Ascending aorta (tissue), 2 donors: Measurements from ENCODE around the gene NEAT1. TPM values are rescaled to one million over a fixed set of nuclear protein-coding genes. Genes with fewer than 3 reads are reported as not detected.

Experiments used
- DNase-seq, 2 donors: peaks; one replicate each; pipeline ENCODE4 v3.0.0-alpha.2; 2019; ENCODE audit warnings: low spot score in 2 of 2
- H3K27ac ChIP-seq, 2 donors: fragments of 200-600 bp; sonication (generic); one replicate each; pipeline ENCODE4 v1.5.1; 2016 to 2017; ENCODE audit warnings: mild to moderate bottlenecking in 1 of 2
- H3K27me3 ChIP-seq: fragments of 200-600 bp; sonication (generic); one replicate; pipeline ENCODE4 v1.5.1; 2017
- H3K36me3 ChIP-seq, 2 donors: fragments of 200-600 bp; sonication (generic); one replicate each; pipeline ENCODE4 v1.5.1; 2016
- H3K4me1 ChIP-seq, 2 donors: fragments of 200-600 bp; sonication (generic); one replicate each; pipeline ENCODE4 v1.5.1; 2016 to 2017; ENCODE audit warnings: mild to moderate bottlenecking in 1 of 2
- H3K4me3 ChIP-seq, 2 donors: fragments of 200-600 bp; sonication (generic); one replicate each; pipeline ENCODE4 v1.5.1; 2016 to 2017; ENCODE audit warnings: mild to moderate bottlenecking in 1 of 2
- H3K9me3 ChIP-seq, 2 donors: fragments of 200-600 bp; sonication (generic); one replicate each; pipeline ENCODE4 v1.5.1; 2016
- intact Hi-C: fragments of 100-400 bp; cut with DNase I; formaldehyde crosslinking; loops from one replicate; pipeline ENCODE4 v1.15.1; 2023
- total RNA-seq: library from RNA; depleted of rRNA; stranded (reverse); fragments of >200 nt; gene quantifications from one replicate; pipeline ENCODE4 v1.1.0, GENCODE V29; 2016
- TF ChIP-seq, protein P1 (sequence below), 3 experiments: fragments of 200-600 bp in 2 of 3; fragments of 450-650 bp in 1 of 3; sonication (generic) in 2 of 3; IDR thresholded peaks; one replicate each; pipeline ENCODE4 v1.5.1; 2016 to 2019; ENCODE audit warnings: antibody characterized with exemption in 3 of 3, mild to moderate bottlenecking in 1 of 3, moderate library complexity in 1 of 3

NEAT1 gene
- total RNA-seq, 1 donor from 2014 or later, result 180 TPM

DNA sequence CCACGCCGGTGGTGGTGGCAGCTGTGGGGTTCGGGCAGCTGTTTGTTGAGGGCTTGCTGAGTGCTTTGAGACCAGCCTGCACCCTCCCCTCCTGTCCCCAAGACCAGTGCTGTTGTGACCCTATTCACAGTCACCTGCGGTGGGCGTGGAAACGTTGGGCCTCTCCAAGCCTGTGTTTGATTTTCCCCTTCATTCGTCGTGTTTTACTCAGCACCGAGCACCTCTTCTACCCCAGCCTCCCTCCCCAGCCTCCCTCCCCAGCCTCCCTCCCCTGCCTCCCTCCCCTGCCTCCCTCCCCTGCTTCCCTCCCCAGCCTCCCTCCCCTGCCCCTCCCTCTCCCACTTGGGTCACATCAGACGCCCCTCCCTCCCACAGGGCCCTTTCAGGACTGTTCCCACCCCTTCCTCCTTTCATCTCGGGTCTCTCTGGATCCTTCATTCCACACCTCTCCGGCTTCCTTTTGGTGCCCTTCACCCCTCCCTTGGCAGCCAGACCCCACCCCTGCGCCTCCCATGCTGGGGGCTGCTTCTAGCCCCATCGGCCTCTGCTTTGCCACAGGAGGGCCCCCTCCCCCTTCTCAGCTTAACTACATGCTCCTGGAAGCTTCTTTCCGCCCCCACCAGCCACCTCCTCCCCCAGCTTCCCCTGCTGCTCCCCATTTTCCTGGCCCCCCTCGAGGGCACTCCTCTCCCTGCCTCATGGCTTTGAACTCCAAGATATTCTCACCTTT lies 21.4 kb upstream of the NEAT1 start:
- Histone ChIP-seq H3K27ac (no peak overlapping the region), H3K4me3 (no peak overlapping the region), H3K27me3 (no peaks in the 10 kb centered on the region), H3K9me3 (no peaks in the 10 kb centered on the region), H3K36me3 (peaks cover 66 to 69% of the 10 kb centered on the region in 2 donors), H3K4me1 (no peaks in the 10 kb centered on the region)
- no peak for DNase-seq
- intact Hi-C loops, result no loop called here
- TF ChIP-seq, protein P1, sequence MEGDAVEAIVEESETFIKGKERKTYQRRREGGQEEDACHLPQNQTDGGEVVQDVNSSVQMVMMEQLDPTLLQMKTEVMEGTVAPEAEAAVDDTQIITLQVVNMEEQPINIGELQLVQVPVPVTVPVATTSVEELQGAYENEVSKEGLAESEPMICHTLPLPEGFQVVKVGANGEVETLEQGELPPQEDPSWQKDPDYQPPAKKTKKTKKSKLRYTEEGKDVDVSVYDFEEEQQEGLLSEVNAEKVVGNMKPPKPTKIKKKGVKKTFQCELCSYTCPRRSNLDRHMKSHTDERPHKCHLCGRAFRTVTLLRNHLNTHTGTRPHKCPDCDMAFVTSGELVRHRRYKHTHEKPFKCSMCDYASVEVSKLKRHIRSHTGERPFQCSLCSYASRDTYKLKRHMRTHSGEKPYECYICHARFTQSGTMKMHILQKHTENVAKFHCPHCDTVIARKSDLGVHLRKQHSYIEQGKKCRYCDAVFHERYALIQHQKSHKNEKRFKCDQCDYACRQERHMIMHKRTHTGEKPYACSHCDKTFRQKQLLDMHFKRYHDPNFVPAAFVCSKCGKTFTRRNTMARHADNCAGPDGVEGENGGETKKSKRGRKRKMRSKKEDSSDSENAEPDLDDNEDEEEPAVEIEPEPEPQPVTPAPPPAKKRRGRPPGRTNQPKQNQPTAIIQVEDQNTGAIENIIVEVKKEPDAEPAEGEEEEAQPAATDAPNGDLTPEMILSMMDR (IDR thresholded peaks at IDR 0.05), result no peak

DNA sequence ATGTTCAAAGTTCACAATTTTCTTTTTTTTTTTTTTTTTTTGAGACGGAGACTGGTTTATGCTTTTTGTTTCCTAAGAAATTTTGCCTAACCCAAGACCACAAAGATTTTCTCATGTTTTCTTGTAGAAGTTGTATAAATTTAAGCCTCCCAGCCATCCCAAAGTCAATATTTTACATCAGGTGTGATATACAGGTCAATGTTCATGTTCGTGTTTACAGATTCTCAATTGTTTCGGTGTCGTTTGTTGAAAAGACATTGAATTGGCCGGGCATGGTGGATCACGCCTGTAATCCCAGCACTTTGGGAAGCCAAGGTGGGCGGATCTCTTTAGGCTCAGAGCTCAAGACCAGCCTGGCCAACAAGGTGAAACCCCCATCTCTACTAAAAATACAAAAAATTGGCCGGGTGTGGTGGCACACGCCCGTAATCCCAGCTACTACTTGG lies 20.8 kb upstream of the NEAT1 start:
- TF ChIP-seq, protein P1 (IDR thresholded peaks at IDR 0.05), result no peak
- Histone ChIP-seq H3K4me3 (no peak overlapping the region), H3K27me3 (no peaks in the 10 kb centered on the region), H3K27ac (no peak overlapping the region), H3K9me3 (no peaks in the 10 kb centered on the region), H3K36me3 (peaks cover 65 to 69% of the 10 kb centered on the region in 2 donors), H3K4me1 (no peaks in the 10 kb centered on the region)
- DNase-seq, result no peak
- intact Hi-C loops, result no loop called here

DNA sequence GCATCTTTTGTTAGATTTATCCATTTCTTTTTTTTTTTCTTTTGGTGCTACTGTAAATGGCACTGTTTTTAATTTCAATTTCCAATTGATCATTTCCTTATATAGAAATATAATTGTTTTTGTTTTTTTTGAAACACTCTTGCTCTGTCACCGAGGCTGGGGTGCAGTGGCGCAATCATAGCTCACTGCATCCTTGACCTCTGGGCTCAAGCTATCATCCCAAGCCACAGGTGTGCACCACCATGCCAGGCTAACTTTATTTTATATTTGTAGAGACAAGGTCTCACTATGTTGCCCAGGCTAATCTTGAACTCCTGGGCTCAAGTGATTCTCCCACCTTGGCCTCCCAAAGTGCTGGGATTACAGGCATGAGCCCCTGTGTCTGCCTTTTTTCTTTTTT lies 19.8 kb upstream of the NEAT1 start:
- Histone ChIP-seq H3K36me3 (peaks cover 61 to 68% of the 10 kb centered on the region in 2 donors), H3K9me3 (no peaks in the 10 kb centered on the region), H3K27me3 (no peaks in the 10 kb centered on the region), H3K4me1 (no peaks in the 10 kb centered on the region), H3K4me3 (no peak overlapping the region), H3K27ac (no peak overlapping the region)
- intact Hi-C loops, result no loop called here
- TF ChIP-seq, protein P1 (IDR thresholded peaks at IDR 0.05), result no peak
- no peak for DNase-seq

DNA sequence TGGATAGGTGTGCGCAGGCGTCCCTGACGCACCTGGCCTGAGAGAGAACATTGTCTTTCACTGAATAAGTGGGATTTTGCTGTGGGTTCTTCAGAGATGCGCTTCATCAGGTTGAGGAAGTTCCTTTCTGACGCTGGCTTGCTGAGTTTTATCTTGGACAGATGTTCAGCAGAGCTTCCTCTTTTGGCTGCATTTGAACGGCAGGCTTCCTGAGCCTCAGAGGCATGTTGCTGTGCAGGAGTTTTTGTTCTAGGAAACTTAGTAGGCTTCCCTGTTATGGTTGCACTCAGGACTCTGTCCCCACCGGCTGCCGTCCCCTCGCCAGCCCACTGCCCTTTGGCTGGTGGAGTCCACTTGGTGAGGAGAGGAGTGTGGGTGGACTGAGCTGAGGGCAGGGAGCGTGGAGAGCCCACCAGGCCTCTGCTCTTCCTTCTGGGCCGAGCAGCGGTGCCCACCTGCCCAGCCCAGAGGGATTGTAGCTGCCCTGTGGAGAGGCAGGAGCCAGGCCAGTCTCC lies 18.9 kb upstream of the NEAT1 start:
- Histone ChIP-seq H3K27me3 (no peaks in the 10 kb centered on the region), H3K27ac (no peak overlapping the region), H3K4me1 (no peaks in the 10 kb centered on the region), H3K4me3 (no peak overlapping the region), H3K9me3 (no peaks in the 10 kb centered on the region), H3K36me3 (peaks cover 60 to 67% of the 10 kb centered on the region in 2 donors)
- TF ChIP-seq, protein P1 (IDR thresholded peaks at IDR 0.05), result no peak
- intact Hi-C loops, result no loop called here
- DNase-seq, result no peak

DNA sequence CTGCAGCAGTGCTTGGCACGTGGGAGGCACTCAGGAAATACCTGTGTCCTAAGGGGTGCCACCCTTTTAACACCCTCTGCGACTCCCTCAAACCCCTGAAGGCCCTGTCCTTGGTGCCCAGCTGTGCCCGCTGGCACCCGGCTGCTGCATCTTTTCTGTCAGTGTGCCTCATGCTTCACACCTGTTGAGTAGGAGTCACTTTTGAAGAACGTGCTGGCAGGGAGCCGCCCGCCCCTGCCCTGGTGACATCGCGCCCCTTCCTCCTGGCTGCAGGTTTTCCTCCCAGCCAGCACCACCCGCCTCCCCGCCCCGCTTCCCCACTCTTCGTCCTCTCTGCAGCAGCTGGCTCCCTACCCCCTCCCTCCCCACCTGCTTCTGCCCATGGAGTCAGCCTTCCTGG lies 18.4 kb upstream of the NEAT1 start:
- Histone ChIP-seq H3K4me3 (no peak overlapping the region), H3K9me3 (no peaks in the 10 kb centered on the region), H3K36me3 (peaks cover 62 to 70% of the 10 kb centered on the region in 2 donors), H3K27ac (no peak overlapping the region), H3K27me3 (no peaks in the 10 kb centered on the region), H3K4me1 (no peaks in the 10 kb centered on the region)
- intact Hi-C loops, result no loop called here
- no peak for DNase-seq
- TF ChIP-seq, protein P1 (IDR thresholded peaks at IDR 0.05), result no peak
